Spinal cord (tissue), 10 donors: Measurements from ENCODE around the gene SPP1. TPM values are rescaled to one million over a fixed set of nuclear protein-coding genes. Genes with fewer than 3 reads are reported as not detected.
"Not testable (repeated sequence)": the region's sequence is repeated elsewhere in the genome, so short reads cannot be mapped to it uniquely, and the experiment has no call there.

ENCODE experiments used
- DNase-seq, 6 donors: peaks; one replicate each; pipeline versions ENCODE4 v3.0.0 to v3.0.0-alpha.2; 2013 to 2015; ENCODE audit warnings: low spot score in 6 of 6, low read depth in 4 of 6
- H3K27ac ChIP-seq: one replicate; pipeline ENCODE4 v1.5.1; 2013; ENCODE audit warnings: low read depth, low read length, control low read depth
- H3K27me3 ChIP-seq: one replicate; pipeline ENCODE4 v1.6.1; 2013; ENCODE audit warnings: low read length; ENCODE audit not compliant: control insufficient read depth, insufficient read depth
- H3K36me3 ChIP-seq: one replicate; pipeline ENCODE4 v1.6.1; 2013; ENCODE audit warnings: low read length; ENCODE audit not compliant: control insufficient read depth, insufficient read depth
- H3K4me1 ChIP-seq: one replicate; pipeline ENCODE4 v1.6.1; 2013; ENCODE audit warnings: low read length; ENCODE audit not compliant: control insufficient read depth, insufficient read depth
- H3K4me3 ChIP-seq: one replicate; pipeline ENCODE4 v1.5.1; 2013; ENCODE audit warnings: low read depth, low read length, control low read depth
- H3K9me3 ChIP-seq: one replicate; pipeline ENCODE4 v1.6.1; 2013; ENCODE audit warnings: low read length; ENCODE audit not compliant: control insufficient read depth, insufficient read depth
- WGBS: methylation state at CpG from one replicate; pipeline ENCODE4 v1.1.5; 2013; ENCODE audit warnings: missing lambda C conversion rate; ENCODE audit not compliant: insufficient coverage; 5-methylcytosine and 5-hydroxymethylcytosine counted together
- polyA plus RNA-seq, 2 donors: library from polyadenylated mRNA; unstranded; fragments of 120-200 nt; gene quantifications; one replicate each; pipeline ENCODE4 v1.2.1, GENCODE V29; 2013; ENCODE audit not compliant: insufficient read length in 2 of 2
- total RNA-seq, 2 donors: library from RNA; depleted of rRNA in 1 of 2; stranded (reverse); fragments of 120-200 nt in 1 of 2; fragments of >200 nt in 1 of 2; gene quantifications; one replicate each; pipeline versions ENCODE4 v1.2.3 to v1.2.4, GENCODE V29; 2013 to 2014
- donor health status: healthy.

SPP1 gene
- total and polyA plus RNA-seq, 4 donors: 327 to 589 (median 453) TPM

DNA sequence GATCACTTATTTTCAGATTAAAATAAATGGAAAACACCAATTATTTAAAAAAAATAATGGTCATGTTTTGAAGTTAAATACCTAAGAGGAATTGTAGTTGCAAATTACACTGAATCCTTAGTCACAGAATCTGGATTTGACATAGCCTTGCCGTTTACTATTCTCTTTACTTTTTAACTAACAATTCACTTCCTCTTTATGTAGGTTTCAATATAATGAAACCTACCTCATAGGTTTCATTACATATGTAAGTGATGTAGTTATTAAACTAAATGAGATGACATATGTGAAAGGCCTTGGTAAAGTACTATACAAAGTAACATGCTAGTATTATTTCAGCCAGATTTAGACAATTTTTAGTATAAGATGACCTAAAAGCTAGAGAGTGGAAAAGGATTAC lies 6.5 kb downstream of the SPP1 start:
- no peak for DNase-seq
- H3K27ac ChIP-seq: no peak overlapping the region
- no peaks in the 10 kb centered on the region for H3K4me1 ChIP-seq
- no peaks in the 10 kb centered on the region for H3K27me3 ChIP-seq
- no peaks in the 10 kb centered on the region for H3K36me3 ChIP-seq
- no CpG with 5 or more reads among the region's 1 CpG for WGBS
- no peaks in the 10 kb centered on the region for H3K9me3 ChIP-seq
- H3K4me3 ChIP-seq: no peak overlapping the region

DNA sequence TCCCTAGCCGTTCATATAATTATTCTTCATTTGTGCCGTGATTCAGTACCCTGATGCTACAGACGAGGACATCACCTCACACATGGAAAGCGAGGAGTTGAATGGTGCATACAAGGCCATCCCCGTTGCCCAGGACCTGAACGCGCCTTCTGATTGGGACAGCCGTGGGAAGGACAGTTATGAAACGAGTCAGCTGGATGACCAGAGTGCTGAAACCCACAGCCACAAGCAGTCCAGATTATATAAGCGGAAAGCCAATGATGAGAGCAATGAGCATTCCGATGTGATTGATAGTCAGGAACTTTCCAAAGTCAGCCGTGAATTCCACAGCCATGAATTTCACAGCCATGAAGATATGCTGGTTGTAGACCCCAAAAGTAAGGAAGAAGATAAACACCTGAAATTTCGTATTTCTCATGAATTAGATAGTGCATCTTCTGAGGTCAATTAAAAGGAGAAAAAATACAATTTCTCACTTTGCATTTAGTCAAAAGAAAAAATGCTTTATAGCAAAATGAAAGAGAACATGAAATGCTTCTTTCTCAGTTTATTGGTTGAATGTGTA lies 7.0 kb downstream of the SPP1 start:
- H3K9me3 ChIP-seq: no peaks in the 10 kb centered on the region
- H3K4me3 ChIP-seq: no peak overlapping the region
- no peak for DNase-seq
- H3K36me3 ChIP-seq: no peaks in the 10 kb centered on the region
- H3K27me3 ChIP-seq: no peaks in the 10 kb centered on the region
- no peaks in the 10 kb centered on the region for H3K4me1 ChIP-seq
- no peak overlapping the region for H3K27ac ChIP-seq
- 96% methylated on average over 10 of the region's 13 CpGs for WGBS

DNA sequence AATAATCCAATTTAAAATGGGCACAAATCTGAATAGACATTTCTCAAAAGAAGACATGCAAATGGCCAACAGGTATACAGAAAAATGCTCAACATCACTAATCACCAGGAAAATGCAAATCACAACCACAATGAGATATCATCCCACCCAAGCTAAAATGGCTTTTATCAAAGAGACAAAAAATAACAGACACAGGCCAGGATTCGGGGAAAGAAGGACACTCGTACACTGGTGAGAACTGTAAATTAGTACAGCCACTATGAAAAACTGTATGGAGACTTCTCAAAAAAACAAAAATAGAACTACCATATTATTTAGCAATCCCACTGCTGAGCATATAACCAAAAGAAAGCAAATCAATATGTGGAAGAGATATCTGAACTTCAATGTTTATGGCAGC lies 8.5 kb downstream of the SPP1 start:
- Histone ChIP-seq H3K27me3 (no peaks in the 10 kb centered on the region), H3K9me3 (no peaks in the 10 kb centered on the region), H3K4me3 (no peak overlapping the region), H3K36me3 (no peaks in the 10 kb centered on the region), H3K27ac (no peak overlapping the region), H3K4me1 (no peaks in the 10 kb centered on the region)
- no CpG with 5 or more reads among the region's 2 CpGs for WGBS
- no peak for DNase-seq

DNA sequence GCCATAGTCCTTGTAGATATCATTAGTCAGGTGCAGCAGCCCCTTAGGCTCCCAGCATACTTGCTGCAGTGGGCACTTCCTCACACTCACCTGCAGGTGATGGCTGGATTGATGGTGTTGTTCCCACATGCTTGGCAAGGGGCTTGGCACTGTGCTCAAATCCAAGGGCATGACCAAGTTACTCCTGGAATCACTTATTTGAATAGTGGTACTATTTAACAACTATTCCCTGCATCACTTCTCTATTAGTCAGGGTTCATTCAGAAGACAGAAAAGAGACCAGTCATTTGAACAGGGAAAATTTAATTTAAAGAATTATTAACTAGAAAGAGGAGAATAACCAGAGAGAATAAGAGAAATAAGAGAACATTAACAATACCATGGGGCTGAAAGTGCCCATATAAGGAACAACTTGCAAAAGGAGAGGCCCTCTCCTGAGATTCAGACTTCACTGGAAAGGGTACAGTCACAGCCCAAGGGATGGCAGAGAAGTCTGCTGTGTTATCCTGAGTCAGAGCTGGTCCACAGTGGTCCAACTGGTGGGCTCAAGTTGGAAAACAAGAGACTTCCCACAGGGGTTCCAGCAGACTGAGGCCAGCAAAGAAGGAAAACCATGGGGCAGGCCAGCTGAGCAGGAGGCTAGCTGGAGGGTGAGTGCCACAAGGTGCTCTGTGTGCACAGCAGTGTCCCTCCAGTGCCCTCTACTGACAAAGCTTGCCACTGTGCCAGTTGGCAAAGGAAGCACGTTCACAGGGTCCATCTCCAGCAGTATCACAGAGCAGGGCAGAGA lies 9.8 kb downstream of the SPP1 start:
- Histone ChIP-seq H3K27me3 (no peaks in the 10 kb centered on the region), H3K27ac (no peak overlapping the region), H3K36me3 (no peaks in the 10 kb centered on the region), H3K9me3 (no peaks in the 10 kb centered on the region), H3K4me3 (no peak overlapping the region), H3K4me1 (no peaks in the 10 kb centered on the region)
- WGBS: no CpG with 5 or more reads among the region's 1 CpG
- DNase-seq: peak in 2 of 6 donors; percentile 52 to 65

DNA sequence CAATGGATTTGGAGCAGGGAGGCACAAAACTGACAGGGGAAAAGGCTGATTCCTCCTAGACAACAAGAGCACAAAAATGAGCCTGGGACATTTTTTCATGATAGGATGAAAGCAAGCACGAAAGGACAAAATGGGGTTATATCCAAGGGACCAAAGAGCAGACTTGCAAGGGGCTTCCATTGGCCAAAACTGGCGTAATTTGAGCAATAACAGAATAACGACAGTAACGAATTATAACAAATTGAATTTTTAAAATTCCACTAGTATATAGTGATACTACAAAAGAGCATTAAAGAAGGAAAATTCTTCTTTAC lies 10.3 kb downstream of the SPP1 start:
- 71% methylated on average over 1 of the region's 4 CpGs for WGBS
- no peak overlapping the region for H3K27ac ChIP-seq
- DNase-seq: no peak

DNA sequence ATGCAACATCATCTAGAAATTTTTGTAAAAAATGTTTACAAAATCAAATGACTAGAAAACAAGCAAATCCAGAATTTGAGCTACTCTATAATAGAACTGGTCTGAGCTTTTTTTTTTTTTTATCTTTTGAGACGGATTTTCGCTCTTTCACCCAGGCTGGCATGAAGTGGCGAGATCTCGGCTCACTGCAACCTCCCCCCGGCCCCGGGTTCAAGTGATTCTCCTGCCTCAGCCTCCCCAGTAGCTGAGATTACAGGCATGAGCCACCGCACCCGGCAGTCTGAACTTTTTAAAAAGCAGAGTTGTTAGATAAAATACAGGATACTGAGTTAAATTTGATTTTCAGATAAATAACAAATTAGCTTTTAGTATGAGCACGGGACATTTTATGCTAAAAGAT lies 11.0 kb downstream of the SPP1 start:
- Histone ChIP-seq H3K27me3 (no peaks in the 10 kb centered on the region), H3K4me1 (no peaks in the 10 kb centered on the region), H3K36me3 (no peaks in the 10 kb centered on the region), H3K4me3 (no peak overlapping the region), H3K9me3 (no peaks in the 10 kb centered on the region), H3K27ac (no peak overlapping the region)
- WGBS: 96% methylated on average over 4 of the region's 9 CpGs
- DNase-seq: no peak

More for the DNA sequence above, 10.3 kb downstream of the SPP1 start:
- no peaks in the 10 kb centered on the region for H3K9me3 ChIP-seq
- H3K4me3 ChIP-seq: no peak overlapping the region
- H3K4me1 ChIP-seq: no peaks in the 10 kb centered on the region
- H3K27me3 ChIP-seq: no peaks in the 10 kb centered on the region
- no peaks in the 10 kb centered on the region for H3K36me3 ChIP-seq

DNA sequence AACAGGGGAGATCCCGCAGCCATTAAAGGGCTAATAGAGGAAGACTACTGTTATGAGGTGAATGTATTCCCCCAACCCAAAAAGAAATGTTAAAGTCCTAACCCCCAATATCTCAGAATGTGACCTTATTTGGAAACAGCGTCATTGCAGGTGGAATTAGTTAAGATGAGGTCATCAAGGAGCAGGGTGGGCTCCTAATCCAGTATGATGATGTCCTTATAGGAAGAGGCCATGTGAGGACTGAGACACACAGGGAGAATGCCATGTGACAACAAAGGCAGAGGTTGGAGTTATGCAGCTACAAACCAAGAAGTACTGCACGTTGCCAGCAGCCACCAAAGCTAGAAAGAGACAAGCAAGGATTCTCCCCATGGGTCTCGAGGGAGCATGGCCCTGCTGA lies 14.3 kb downstream of the SPP1 start:
- Histone ChIP-seq H3K4me1 (no peaks in the 10 kb centered on the region), H3K4me3 (no peak overlapping the region), H3K27me3 (no peaks in the 10 kb centered on the region), H3K27ac (no peak overlapping the region), H3K36me3 (no peaks in the 10 kb centered on the region), H3K9me3 (no peaks in the 10 kb centered on the region)
- no peak for DNase-seq
- 83% methylated on average over 3 of the region's 4 CpGs for WGBS

DNA sequence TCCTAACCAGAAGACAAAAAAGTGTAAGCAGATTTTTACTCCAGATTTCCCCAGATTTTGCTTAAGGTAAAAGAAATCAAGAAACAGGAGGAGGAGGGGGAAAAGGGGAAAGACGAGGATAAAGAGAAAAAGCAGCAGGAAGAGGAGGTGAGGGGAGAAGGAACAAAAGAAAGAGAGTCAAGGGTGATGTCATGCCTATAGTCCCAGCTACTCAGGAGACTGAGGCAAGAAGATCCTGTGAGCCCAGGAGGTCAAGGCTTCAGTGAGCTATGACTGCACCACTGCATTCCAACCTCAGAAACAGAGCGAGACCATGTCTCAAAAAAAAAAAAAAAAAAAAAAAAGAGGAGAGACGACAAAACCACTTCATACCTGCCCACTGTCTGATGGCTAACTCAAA lies 19.9 kb downstream of the SPP1 start:
- H3K9me3 ChIP-seq: no peaks in the 10 kb centered on the region
- no peak overlapping the region for H3K4me3 ChIP-seq
- WGBS: 25% methylated on average over 1 of the region's 3 CpGs
- no peaks in the 10 kb centered on the region for H3K4me1 ChIP-seq
- no peaks in the 10 kb centered on the region for H3K27me3 ChIP-seq
- no peak for DNase-seq
- no peaks in the 10 kb centered on the region for H3K36me3 ChIP-seq
- no peak overlapping the region for H3K27ac ChIP-seq

DNA sequence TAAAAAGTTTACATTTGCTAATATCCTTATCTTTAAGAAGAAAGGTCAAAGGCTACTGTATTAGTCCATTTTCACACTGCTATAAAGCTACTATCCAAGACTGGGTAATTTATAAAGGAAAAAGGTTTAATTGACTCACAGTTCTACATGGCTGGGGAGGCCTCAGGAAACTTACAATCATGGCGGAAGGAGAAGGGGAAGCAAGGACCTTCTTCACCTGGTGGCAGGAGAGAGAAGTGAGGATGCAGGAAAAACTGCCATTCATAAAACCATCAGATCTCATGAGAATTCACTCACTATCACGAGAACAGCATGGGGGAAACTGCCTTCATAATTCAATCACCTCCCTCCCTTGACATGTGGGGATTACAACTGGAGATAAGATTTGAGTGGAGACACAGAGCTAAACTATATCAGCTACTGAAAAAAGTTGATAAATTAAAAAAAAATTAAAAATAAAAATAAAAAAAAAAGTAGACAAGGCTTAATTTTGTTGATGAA lies 23.7 kb downstream of the SPP1 start:
- H3K27ac ChIP-seq, H3K9me3 ChIP-seq, H3K36me3 ChIP-seq, H3K27me3 ChIP-seq, H3K4me3 ChIP-seq, H3K4me1 ChIP-seq, DNase-seq: not testable (repeated sequence)
- no CpG with 5 or more reads among the region's 2 CpGs for WGBS

DNA sequence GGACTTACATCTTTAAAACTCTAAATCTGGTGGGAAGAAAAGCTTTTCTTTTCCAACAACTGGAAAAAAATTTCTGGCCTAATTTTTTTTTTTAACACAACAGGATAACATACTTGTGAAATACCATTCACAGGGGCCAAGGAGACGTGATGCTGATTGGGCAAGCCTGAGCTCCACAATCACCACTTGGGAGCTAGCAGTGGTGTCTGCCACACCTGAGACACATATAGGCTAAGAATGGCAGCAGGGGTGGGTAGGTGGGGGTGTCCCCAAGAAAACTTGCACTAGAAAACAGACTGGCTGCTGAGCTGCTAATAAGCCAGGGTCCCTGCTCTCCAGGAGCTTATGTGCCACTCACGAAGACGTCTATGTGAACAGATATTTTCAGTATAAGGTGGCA lies 26.4 kb downstream of the SPP1 start:
- Histone ChIP-seq H3K9me3 (no peaks in the 10 kb centered on the region), H3K4me3 (no peak overlapping the region), H3K27ac (no peak overlapping the region), H3K36me3 (no peaks in the 10 kb centered on the region), H3K4me1 (peaks cover 2% of the 10 kb centered on the region), H3K27me3 (no peaks in the 10 kb centered on the region)
- DNase-seq: no peak
- 92% methylated on average over 3 of the region's 3 CpGs for WGBS
